Thoracic aorta endothelial cell (primary cell): ENCODE data around the gene RNH1. TPM values are rescaled to one million over a fixed set of nuclear protein-coding genes. Genes with fewer than 3 reads are reported as not detected.

Experiments used
- total RNA-seq: library from RNA; depleted of rRNA; stranded (reverse); fragments of >200 nt; gene quantifications from 2 replicates; pipeline ENCODE4 v1.2.3, GENCODE V29; 2012

Gene RNH1
- total RNA-seq = 127 and 179 TPM in 2 replicates

GRCh38 chr11:506995-507726, at the start of gene RNH1:
Gene RNH1, minus strand, starts transcription at chr11:507242. Its CDS starts 5,080 bp downstream, at chr11:502162.

GRCh38 chr11:536841-537621, 30.0 kb upstream of the RNH1 start, which contains the start of gene LRRC56:
Gene LRRC56, plus strand, starts transcription at chr11:537527. Its CDS starts 3,158 bp downstream, at chr11:540685.

GRCh38 chr11:535519-536454, 28.7 kb upstream of the RNH1 start, which contains the start of gene HRAS:
Gene HRAS, minus strand, starts transcription at chr11:535576.

GRCh38 chr11:449889-450808, 56.9 kb downstream of the RNH1 start, which contains the start of gene PTDSS2:
Gene PTDSS2, plus strand, starts transcription at chr11:450279. Its CDS starts 177 bp downstream, at chr11:450456.

Other genes with a start within 250 kb of the RNH1 start
- not detected in 2 replicates for gene NLRP6, start 228.8 kb downstream of the RNH1 start, total RNA-seq
- 8.9 and 13.2 TPM in 2 replicates for gene PGGHG, start 218.1 kb downstream of the RNH1 start, total RNA-seq
- not detected in 2 replicates for gene IFITM5, start 207.7 kb downstream of the RNH1 start, total RNA-seq
- gene IFITM2, start 199.4 kb downstream of the RNH1 start, total RNA-seq = 72.5 and 210 TPM in 2 replicates
- 2.5 and 10.0 TPM in 2 replicates for gene IFITM1, start 193.2 kb downstream of the RNH1 start, total RNA-seq
- 51.2 and 85.8 TPM in 2 replicates for gene IFITM3, start 186.4 kb downstream of the RNH1 start, total RNA-seq
- gene B4GALNT4, start 137.7 kb downstream of the RNH1 start, total RNA-seq = 0.86 and 1.1 TPM in 2 replicates
- gene PKP3, start 113.0 kb downstream of the RNH1 start, total RNA-seq = 0.07 and 0.13 TPM in 2 replicates
- gene SIGIRR, start 92.2 kb downstream of the RNH1 start, total RNA-seq = 27.9 and 32.9 TPM in 2 replicates
- under 0.01 TPM in 1 of 2 replicates, not detected in the other for gene ANO9, start 65.2 kb downstream of the RNH1 start, total RNA-seq
- gene PTDSS2, start 57.0 kb downstream of the RNH1 start, total RNA-seq = 31.0 and 35.1 TPM in 2 replicates
- 50.8 and 71.9 TPM in 2 replicates for gene HRAS, start 28.3 kb upstream of the RNH1 start, total RNA-seq
- 0.36 and 0.40 TPM in 2 replicates for gene LRRC56, start 30.3 kb upstream of the RNH1 start, total RNA-seq
- gene LMNTD2, start 53.5 kb upstream of the RNH1 start, total RNA-seq = 0.53 and 0.57 TPM in 2 replicates
- gene RASSF7, start 53.7 kb upstream of the RNH1 start, total RNA-seq = 8.4 and 10.7 TPM in 2 replicates
- 34.2 and 37.8 TPM in 2 replicates for gene PHRF1, start 69.2 kb upstream of the RNH1 start, total RNA-seq
- gene IRF7, start 108.7 kb upstream of the RNH1 start, total RNA-seq = 7.1 and 9.7 TPM in 2 replicates
- not detected in 2 replicates for gene CDHR5, start 117.7 kb upstream of the RNH1 start, total RNA-seq
- gene SCT, start 119.9 kb upstream of the RNH1 start, total RNA-seq = not detected in 2 replicates
- gene DRD4, start 130.0 kb upstream of the RNH1 start, total RNA-seq = not detected in 2 replicates
- 41.0 and 42.6 TPM in 2 replicates for gene DEAF1, start 188.0 kb upstream of the RNH1 start, total RNA-seq
- gene TMEM80, start 188.6 kb upstream of the RNH1 start, total RNA-seq = 10.8 and 13.1 TPM in 2 replicates
- 2.7 and 2.9 TPM in 2 replicates for gene EPS8L2, start 199.0 kb upstream of the RNH1 start, total RNA-seq
- gene TALDO1, start 240.2 kb upstream of the RNH1 start, total RNA-seq = 243 and 266 TPM in 2 replicates